Tibial nerve (tissue), 4 donors: Measurements from ENCODE around the gene ECEL1. TPM values are rescaled to one million over a fixed set of nuclear protein-coding genes. Genes with fewer than 3 reads are reported as not detected.
"Not testable (repeated sequence)": the region's sequence is repeated elsewhere in the genome, so short reads cannot be mapped to it uniquely, and the experiment has no call there.

Experiments
- DNase-seq, 2 donors: peaks; one replicate each; pipeline ENCODE4 v3.0.0-alpha.2; 2019; ENCODE audit warnings: low spot score in 2 of 2
- H3K27ac ChIP-seq, 4 donors: fragments of 200-600 bp; sonication (generic) in 3 of 4; one replicate each; pipeline ENCODE4 v1.5.1; 2017 to 2019; ENCODE audit warnings: mild to moderate bottlenecking in 1 of 4
- H3K27me3 ChIP-seq, 2 donors: fragments of 200-600 bp; sonication (generic) in 1 of 2; one replicate each; pipeline versions ENCODE4 v1.5.1 to v1.6.0; 2017 to 2019
- H3K36me3 ChIP-seq, 3 donors: fragments of 200-600 bp; sonication (generic); one replicate each; pipeline ENCODE4 v1.5.1; 2018 to 2019
- H3K4me1 ChIP-seq, 4 donors: fragments of 200-600 bp; sonication (generic) in 3 of 4; one replicate each; pipeline ENCODE4 v1.5.1; 2017 to 2019
- H3K4me3 ChIP-seq, 4 donors: fragments of 200-600 bp; sonication (generic) in 3 of 4; one replicate each; pipeline ENCODE4 v1.5.1; 2017 to 2019; ENCODE audit warnings: mild to moderate bottlenecking in 1 of 4, moderate library complexity in 1 of 4
- H3K9me3 ChIP-seq, 4 donors: fragments of 200-600 bp; sonication (generic) in 3 of 4; one replicate each; pipeline ENCODE4 v1.5.1; 2017 to 2019
- CTCF ChIP-seq, 5 experiments: fragments of 200-600 bp in 3 of 5; fragments of 450-650 bp in 2 of 5; sonication (generic) in 3 of 5; IDR thresholded peaks; one replicate each; pipeline ENCODE4 v1.5.1; 2016 to 2019; ENCODE audit warnings: antibody characterized with exemption in 5 of 5, mild to moderate bottlenecking in 3 of 5, moderate library complexity in 2 of 5
- EP300 ChIP-seq, 2 donors: sonication (generic); formaldehyde crosslinking; IDR thresholded peaks; one replicate each; pipeline ENCODE4 v1.6.1; 2017; ENCODE audit warnings: antibody characterized with exemption in 2 of 2, mild to moderate bottlenecking in 1 of 2
- POLR2A ChIP-seq, 2 donors: fragments of 450-650 bp; IDR thresholded peaks; one replicate each; pipeline ENCODE4 v1.6.1; 2017; ENCODE audit warnings: antibody characterized with exemption in 2 of 2, mild to moderate bottlenecking in 2 of 2, moderate library complexity in 2 of 2
- WGBS, 2 donors: methylation state at CpG; one replicate each; pipeline ENCODE4 v1.1.5; 2018; 5-methylcytosine and 5-hydroxymethylcytosine counted together
- total RNA-seq, 4 donors: library from RNA; depleted of rRNA; stranded (reverse); fragments of >200 nt; gene quantifications; one replicate each; pipeline ENCODE4 v1.1.0, GENCODE V29; 2016

Gene ECEL1
- total RNA-seq, 4 donors from 2014 or later, result 1.0 to 7.3 (median 1.8) TPM; not detected in 1

- WGBS, 2 donors, result 92% methylated on average over 10 of the region's 12 CpGs
- no peak for DNase-seq
- H3K36me3 ChIP-seq, result no peaks in the 10 kb centered on the region
- no peaks in the 10 kb centered on the region for H3K27me3 ChIP-seq
- H3K4me1 ChIP-seq, result no peaks in the 10 kb centered on the region
- H3K27ac ChIP-seq, result no peak overlapping the region
- TF ChIP-seq POLR2A (IDR thresholded peaks at IDR 0.05) (no peak), CTCF (IDR thresholded peaks at IDR 0.05) (no peak), EP300 (IDR thresholded peaks at IDR 0.05) (no peak)
- no peaks in the 10 kb centered on the region for H3K9me3 ChIP-seq
- no peak overlapping the region for H3K4me3 ChIP-seq
These were observed 52.9 kb downstream of the ECEL1 start for GRCh38 chr2:232434563-232435374.

- Histone ChIP-seq H3K27ac (no peak overlapping the region), H3K36me3 (no peaks in the 10 kb centered on the region), H3K4me3 (no peak overlapping the region), H3K4me1 (no peaks in the 10 kb centered on the region), H3K27me3 (no peaks in the 10 kb centered on the region), H3K9me3 (no peaks in the 10 kb centered on the region)
- DNase-seq, result no peak
- no peak for TF ChIP-seq POLR2A (IDR thresholded peaks at IDR 0.05)
- TF ChIP-seq CTCF (IDR thresholded peaks at IDR 0.05), result no peak
- no peak for TF ChIP-seq EP300 (IDR thresholded peaks at IDR 0.05)
- 78 to 81% methylated on average over 9 of the region's 9 CpGs for WGBS, 2 donors
These were observed 53.5 kb downstream of the ECEL1 start for GRCh38 chr2:232434091-232434490.

GRCh38 chr2:232433622-232434021 is 54.0 kb downstream of the ECEL1 start:
- WGBS, 2 donors, result 82 to 85% methylated on average over 9 of the region's 9 CpGs
- H3K36me3 ChIP-seq, H3K4me3 ChIP-seq, H3K27me3 ChIP-seq, H3K4me1 ChIP-seq, H3K9me3 ChIP-seq, H3K27ac ChIP-seq, DNase-seq: not testable (repeated sequence)

- H3K9me3 ChIP-seq, result no peaks in the 10 kb centered on the region
- no peaks in the 10 kb centered on the region for H3K4me1 ChIP-seq
- TF ChIP-seq EP300 (IDR thresholded peaks at IDR 0.05) (no peak), CTCF (IDR thresholded peaks at IDR 0.05) (no peak), POLR2A (IDR thresholded peaks at IDR 0.05) (no peak)
- 67 to 78% methylated on average over 16 of the region's 16 CpGs for WGBS, 2 donors
- no peak for DNase-seq
- no peaks in the 10 kb centered on the region for H3K27me3 ChIP-seq
- H3K27ac ChIP-seq, result no peak overlapping the region
- no peak overlapping the region for H3K4me3 ChIP-seq
- no peaks in the 10 kb centered on the region for H3K36me3 ChIP-seq
These were observed 54.9 kb downstream of the ECEL1 start for GRCh38 chr2:232432598-232433184.

GRCh38 chr2:232431705-232432590 is 55.7 kb downstream of the ECEL1 start:
- 87 to 91% methylated on average over 14 to 15 of the region's 16 CpGs for WGBS, 2 donors
- no peaks in the 10 kb centered on the region for H3K27me3 ChIP-seq
- H3K4me1 ChIP-seq, result no peaks in the 10 kb centered on the region
- TF ChIP-seq EP300 (IDR thresholded peaks at IDR 0.05), result no peak
- DNase-seq, result no peak
- no peaks in the 10 kb centered on the region for H3K36me3 ChIP-seq
- no peak overlapping the region for H3K27ac ChIP-seq
- H3K4me3 ChIP-seq, result no peak overlapping the region
- H3K9me3 ChIP-seq, result no peaks in the 10 kb centered on the region

Other genes starting within 250 kb of the ECEL1 start
- not detected for gene ALPP, start 109.1 kb downstream of the ECEL1 start, total RNA-seq
- gene ALPG, start 81.0 kb downstream of the ECEL1 start, total RNA-seq, result not detected
- not detected for gene ALPI, start 31.7 kb downstream of the ECEL1 start, total RNA-seq
- not detected for gene PRSS56, start 32.6 kb upstream of the ECEL1 start, total RNA-seq
- not detected for gene CHRND, start 38.3 kb upstream of the ECEL1 start, total RNA-seq
- not detected for gene CHRNG, start 51.9 kb upstream of the ECEL1 start, total RNA-seq
- 1 to 10 TPM; 2.4 to 5.3 (median 4.2) TPM for gene TIGD1, start 62.7 kb upstream of the ECEL1 start, total RNA-seq
- gene EIF4E2, start 62.9 kb upstream of the ECEL1 start, total RNA-seq, result 10 to 100 TPM; 23.8 to 38.5 (median 27.8) TPM
- 10 to 100 TPM; 29.1 to 48.7 (median 42.6) TPM for gene EFHD1, start 145.8 kb upstream of the ECEL1 start, total RNA-seq
- 100 to 1,000 TPM in 2 of 4 donors, 10 to 100 TPM in 2; 66.0 to 106 (median 86.4) TPM for gene GIGYF2, start 209.5 kb upstream of the ECEL1 start, total RNA-seq